IMR-90 (cell line): ENCODE measurements around the gene TEDC1.

Experiments used
- BHLHE40 ChIP-seq: fragments of 150-350 bp; IDR thresholded peaks from 2 replicates; pipeline ENCODE4 v1.6.1; 2016; ENCODE audit warnings: mild to moderate bottlenecking, low read depth, low read length
- MXI1 ChIP-seq: IDR thresholded peaks from 2 replicates; pipeline ENCODE4 v1.6.1; 2012; ENCODE audit warnings: low read depth, mild to moderate bottlenecking, low read length, moderate library complexity, borderline replicate concordance
- POLR2A ChIP-seq: IDR thresholded peaks from 2 replicates; pipeline ENCODE4 v1.6.1; 2012; ENCODE audit warnings: mild to moderate bottlenecking, low read depth, low read length
- TF ChIP-seq, protein P1 (sequence below): conservative IDR thresholded peaks from 2 replicates; pipeline ENCODE4 v1.5.1; 2012; ENCODE audit warnings: mild to moderate bottlenecking, low read depth, low read length, improper control_type of control experiment

DNA sequence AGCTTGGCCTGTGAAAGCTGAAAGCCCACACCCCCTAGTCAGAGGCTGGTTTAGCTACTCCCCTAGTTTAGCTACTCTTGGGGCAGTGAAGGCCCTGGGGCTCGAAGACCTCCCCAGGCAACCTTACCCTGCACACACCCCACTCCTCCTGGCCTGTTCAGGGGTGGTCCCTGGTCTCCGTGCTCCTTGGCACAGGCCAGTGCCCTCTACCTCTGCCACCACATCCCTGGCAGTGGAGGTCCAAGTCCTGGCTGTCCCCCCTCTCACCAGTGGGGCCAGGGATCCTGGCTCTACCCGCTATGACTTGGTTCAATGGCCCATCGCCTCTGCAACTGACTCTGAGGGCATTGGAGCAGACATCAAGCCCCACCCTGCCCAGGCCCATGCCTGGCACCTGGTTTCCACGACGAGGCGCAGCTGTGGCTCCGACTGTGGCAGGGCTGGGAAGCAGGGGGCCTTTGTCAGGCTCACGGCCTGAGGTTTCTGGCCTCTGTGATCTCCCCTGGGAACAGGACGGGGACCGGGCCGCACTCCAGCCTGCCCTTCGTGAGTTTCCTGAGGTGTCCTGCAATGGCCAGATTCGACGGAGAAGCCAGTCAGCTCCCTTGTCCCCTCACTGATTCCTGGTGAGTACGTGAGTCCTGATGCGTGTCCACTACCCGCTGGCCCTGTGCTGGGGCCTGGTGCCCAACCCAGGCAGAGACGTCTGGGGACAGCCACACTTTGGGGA, 41.0 kb downstream of the TEDC1 start:
- no peak for TF ChIP-seq MXI1
- TF ChIP-seq POLR2A, result no peak
- TF ChIP-seq, protein P1, sequence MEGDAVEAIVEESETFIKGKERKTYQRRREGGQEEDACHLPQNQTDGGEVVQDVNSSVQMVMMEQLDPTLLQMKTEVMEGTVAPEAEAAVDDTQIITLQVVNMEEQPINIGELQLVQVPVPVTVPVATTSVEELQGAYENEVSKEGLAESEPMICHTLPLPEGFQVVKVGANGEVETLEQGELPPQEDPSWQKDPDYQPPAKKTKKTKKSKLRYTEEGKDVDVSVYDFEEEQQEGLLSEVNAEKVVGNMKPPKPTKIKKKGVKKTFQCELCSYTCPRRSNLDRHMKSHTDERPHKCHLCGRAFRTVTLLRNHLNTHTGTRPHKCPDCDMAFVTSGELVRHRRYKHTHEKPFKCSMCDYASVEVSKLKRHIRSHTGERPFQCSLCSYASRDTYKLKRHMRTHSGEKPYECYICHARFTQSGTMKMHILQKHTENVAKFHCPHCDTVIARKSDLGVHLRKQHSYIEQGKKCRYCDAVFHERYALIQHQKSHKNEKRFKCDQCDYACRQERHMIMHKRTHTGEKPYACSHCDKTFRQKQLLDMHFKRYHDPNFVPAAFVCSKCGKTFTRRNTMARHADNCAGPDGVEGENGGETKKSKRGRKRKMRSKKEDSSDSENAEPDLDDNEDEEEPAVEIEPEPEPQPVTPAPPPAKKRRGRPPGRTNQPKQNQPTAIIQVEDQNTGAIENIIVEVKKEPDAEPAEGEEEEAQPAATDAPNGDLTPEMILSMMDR, result no peak
- TF ChIP-seq BHLHE40, result no peak
